GM19351 (cell line): ENCODE data around the gene LARP6.
A peak's percentile ranks its signal among the peaks of the same experiment; 100 is the strongest.
"Not testable (repeated sequence)": the region's sequence is repeated elsewhere in the genome, so short reads cannot be mapped to it uniquely, and the experiment has no call there.

Experiments used
- ATAC-seq: cut with Tn5 transposase; IDR thresholded peaks from one replicate; pipeline ENCODE4 v1.9.1; 2021; ENCODE audit warnings: mild to moderate bottlenecking, moderate library complexity; ENCODE audit not compliant: unreplicated experiment

The LARP6 gene

GRCh38 chr15:70859322-70859908 lies 5.5 kb upstream of the LARP6 start:
- ATAC-seq, result no peak

- ATAC-seq, result not testable (repeated sequence)
These were observed 4.8 kb upstream of the LARP6 start for GRCh38 chr15:70858614-70859321.

- ATAC-seq, result no peak
These were observed 3.8 kb upstream of the LARP6 start for GRCh38 chr15:70857562-70858285.

- no peak for ATAC-seq
These were observed 3.1 kb upstream of the LARP6 start for GRCh38 chr15:70856884-70857561.

GRCh38 chr15:70856177-70856883 lies 2.4 kb upstream of the LARP6 start:
- no peak for ATAC-seq

- no peak for ATAC-seq
These were observed 1.8 kb upstream of the LARP6 start for GRCh38 chr15:70855764-70856163.

GRCh38 chr15:70854666-70854976 lies 664 bp upstream of the LARP6 start:
- ATAC-seq, result no peak

- peak; percentile 23 for ATAC-seq
These were observed 512 bp downstream of the LARP6 start for GRCh38 chr15:70853318-70853972.

- ATAC-seq, result no peak
These were observed 1.2 kb downstream of the LARP6 start for GRCh38 chr15:70852501-70853317.

GRCh38 chr15:70851889-70852288 lies 2.1 kb downstream of the LARP6 start:
- ATAC-seq, result no peak

- no peak for ATAC-seq
These were observed 8.2 kb downstream of the LARP6 start for GRCh38 chr15:70845602-70846360.

- ATAC-seq, result no peak
These were observed 16.5 kb downstream of the LARP6 start for GRCh38 chr15:70837476-70837875.

- no peak for ATAC-seq
These were observed 18.1 kb downstream of the LARP6 start for GRCh38 chr15:70835841-70836240.

GRCh38 chr15:70835415-70835814 lies 18.5 kb downstream of the LARP6 start:
- no peak for ATAC-seq

- ATAC-seq, result no peak
These were observed 19.0 kb downstream of the LARP6 start for GRCh38 chr15:70834999-70835398.

GRCh38 chr15:70833861-70834765 lies 19.8 kb downstream of the LARP6 start:
- ATAC-seq, result no peak

- no peak for ATAC-seq
These were observed 20.5 kb downstream of the LARP6 start for GRCh38 chr15:70833422-70833821.

- no peak for ATAC-seq
These were observed 21.8 kb downstream of the LARP6 start for GRCh38 chr15:70832176-70832575.
